GM23338 (cell line): ENCODE results near the gene LPP. TPM values are rescaled to one million over a fixed set of nuclear protein-coding genes. Genes with fewer than 3 reads are reported as not detected.

Experiments used
- ATAC-seq: fragments of 200-7000 bp; cut with Tn5 transposase; 3 replicates; pipeline ENCODE4 v1.9.1; 2020
- DNase-seq: peaks from one replicate; pipeline ENCODE4 v3.0.0-alpha.2; 2015; ENCODE audit warnings: low spot score
- H2AFZ ChIP-seq: fragments of 200-600 bp; sonication (generic); 2 replicates; pipeline ENCODE4 v1.8.0; 2016; ENCODE audit warnings: antibody characterized with exemption, mild to moderate bottlenecking, moderate library complexity
- H3F3A ChIP-seq: fragments of 200-600 bp; sonication (generic); replicated peaks from 2 replicates; pipeline ENCODE4 v1.8.0; 2017; ENCODE audit warnings: antibody characterized with exemption, mixed run types, low read depth
- H3K27ac ChIP-seq: fragments of 200-600 bp; sonication (generic); 2 replicates; pipeline ENCODE4 v1.6.1; 2016; ENCODE audit warnings: low read depth
- H3K27me3 ChIP-seq: fragments of 200-600 bp; sonication (generic); 2 replicates; pipeline ENCODE4 v1.8.0; 2016; ENCODE audit warnings: mild to moderate bottlenecking, mixed run types, moderate library complexity; ENCODE audit not compliant: insufficient read depth
- H3K36me3 ChIP-seq: fragments of 200-600 bp; sonication (generic); 2 replicates; pipeline ENCODE4 v1.8.0; 2016; ENCODE audit warnings: mild to moderate bottlenecking; ENCODE audit not compliant: insufficient read depth
- H3K4me1 ChIP-seq: fragments of 200-600 bp; sonication (generic); 2 replicates; pipeline ENCODE4 v1.8.0; 2016; ENCODE audit warnings: mild to moderate bottlenecking, moderate library complexity; ENCODE audit not compliant: insufficient read depth
- H3K4me2 ChIP-seq: fragments of 200-600 bp; sonication (generic); 2 replicates; pipeline ENCODE4 v1.7.1; 2017; ENCODE audit warnings: mixed run types
- H3K4me3 ChIP-seq: fragments of 200-600 bp; sonication (generic); 2 replicates; pipeline ENCODE4 v1.6.1; 2016; ENCODE audit warnings: mixed run types
- H3K79me2 ChIP-seq: fragments of 200-600 bp; sonication (generic); replicated peaks from 2 replicates; pipeline ENCODE4 v1.8.0; 2017; ENCODE audit warnings: mild to moderate bottlenecking; ENCODE audit not compliant: insufficient read depth
- H3K9me2 ChIP-seq: fragments of 200-600 bp; sonication (generic); 2 replicates; pipeline ENCODE4 v1.8.0; 2017; ENCODE audit not compliant: insufficient read depth
- H4K20me1 ChIP-seq: fragments of 200-600 bp; sonication (generic); replicated peaks from 2 replicates; pipeline ENCODE4 v1.8.0; 2017; ENCODE audit warnings: mild to moderate bottlenecking; ENCODE audit not compliant: insufficient read depth
- H3K27ac Mint-ChIP-seq: 2 replicates; pipeline ENCODE4 v1.8.0; 2020; ENCODE audit warnings: inconsistent platforms, mild to moderate bottlenecking, moderate library complexity, mixed read lengths
- H3K27me3 Mint-ChIP-seq: 3 replicates; pipeline ENCODE4 v1.8.0; 2022; ENCODE audit warnings: low read depth, mild to moderate bottlenecking, moderate library complexity, mixed read lengths, inconsistent platforms; ENCODE audit not compliant: insufficient read depth, poor library complexity
- H3K36me3 Mint-ChIP-seq: 3 replicates; pipeline ENCODE4 v1.8.0; 2021; ENCODE audit warnings: low read depth, mild to moderate bottlenecking, inconsistent platforms, moderate library complexity, mixed read lengths
- H3K4me1 Mint-ChIP-seq: 3 replicates; pipeline ENCODE4 v1.8.0; 2020; ENCODE audit warnings: mild to moderate bottlenecking, inconsistent platforms, mixed read lengths
- H3K4me3 Mint-ChIP-seq: 3 replicates; pipeline ENCODE4 v1.8.0; 2021; ENCODE audit warnings: moderate library complexity, mild to moderate bottlenecking, inconsistent platforms, mixed read lengths
- H3K9me3 Mint-ChIP-seq: 3 replicates; pipeline ENCODE4 v1.8.0; 2020; ENCODE audit warnings: moderate library complexity, mild to moderate bottlenecking, inconsistent platforms, mixed read lengths
- CTCF ChIP-seq, 2 experiments: fragments of 200-600 bp in 1 of 2; sonication (generic) in 1 of 2; conservative IDR thresholded peaks; 2 replicates each; pipeline versions ENCODE4 v1.5.1 to v1.6.1; 2016 to 2017; ENCODE audit warnings: antibody characterized with exemption in 2 of 2, low read depth in 2 of 2, mild to moderate bottlenecking in 2 of 2, moderate library complexity in 1 of 2
- ETS1 ChIP-seq: IDR thresholded peaks from 2 replicates; pipeline ENCODE4 v1.6.1; 2016; ENCODE audit warnings: antibody characterized with exemption
- EZH2phosphoT487 ChIP-seq: fragments of 200-600 bp; sonication (generic); IDR thresholded peaks from one replicate; pipeline ENCODE4 v1.8.1; 2018; ENCODE audit warnings: antibody characterized with exemption; ENCODE audit not compliant: unreplicated experiment
- JUNB ChIP-seq: IDR thresholded peaks from one replicate; pipeline ENCODE4 v1.6.1; 2016; ENCODE audit warnings: antibody characterized with exemption; ENCODE audit not compliant: unreplicated experiment
- NANOG ChIP-seq: IDR thresholded peaks from 2 replicates; pipeline ENCODE4 v1.6.1; 2016; ENCODE audit warnings: antibody characterized with exemption, borderline replicate concordance
- ZNF114 ChIP-seq: fragments of 250-450 bp; sonication (Bioruptor Pico); IDR thresholded peaks from 2 replicates; pipeline ENCODE4 v1.5.0; 2020; ENCODE audit warnings: mild to moderate bottlenecking, moderate library complexity
- polyA plus RNA-seq: library from polyadenylated mRNA; unstranded; fragments of >200 nt; fragmentation: Nextera tagmentation; extraction: Ambion mirVana; gene quantifications from 2 replicates; pipeline ENCODE4 v1.2.1, GENCODE V29; 2016
- total RNA-seq: library from RNA; depleted of rRNA; stranded (reverse); fragments of >200 nt; shearing (Covaris generic); gene quantifications from 2 replicates; pipeline ENCODE4 v1.2.3, GENCODE V29; 2014
- TF ChIP-seq, protein P1 (sequence below): fragments of 250-450 bp; sonication (Bioruptor Pico); IDR thresholded peaks from 2 replicates; pipeline ENCODE4 v1.5.0; 2020; ENCODE audit warnings: mild to moderate bottlenecking, moderate library complexity

The LPP gene
- total and polyA plus RNA-seq, 2 experiments from 2014 or later = 23.0 to 35.2 TPM

DNA sequence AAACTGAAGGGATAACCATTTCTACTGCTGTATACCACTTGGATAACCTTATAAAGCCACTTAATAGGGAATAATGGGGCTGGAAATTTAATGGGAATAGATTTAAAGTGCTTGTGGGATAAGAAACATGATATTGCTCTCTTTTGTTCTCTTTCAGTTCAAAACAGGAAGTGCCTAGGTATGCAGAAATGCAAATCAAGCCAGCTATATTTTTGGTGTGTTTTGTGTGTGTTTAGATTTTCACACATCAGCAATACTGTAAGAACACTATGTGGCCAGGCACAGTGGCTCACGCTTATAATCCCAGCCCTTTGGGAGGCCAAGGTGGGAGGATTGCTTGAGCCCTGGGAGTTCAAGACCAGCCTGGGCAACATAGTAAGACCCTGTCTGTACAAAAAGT, 575.5 kb downstream of the LPP start:
- no peaks in the 10 kb centered on the region for H3K27me3 ChIP-seq
- H2AFZ ChIP-seq = no peak overlapping the region
- no peak overlapping the region for H3K4me2 ChIP-seq
- H3K36me3 ChIP-seq = no peaks in the 10 kb centered on the region
- H3K4me1 Mint-ChIP-seq = no peaks in the 10 kb centered on the region
- no peaks in the 10 kb centered on the region for H3K79me2 ChIP-seq
- no peaks in the 10 kb centered on the region for H3K27me3 Mint-ChIP-seq
- H3K27ac Mint-ChIP-seq = no peak overlapping the region
- no peaks in the 10 kb centered on the region for H3K36me3 Mint-ChIP-seq
- no peak overlapping the region for H3K4me3 Mint-ChIP-seq
- H4K20me1 ChIP-seq = no peaks in the 10 kb centered on the region
- no peak overlapping the region for H3K27ac ChIP-seq
- no peaks in the 10 kb centered on the region for H3K9me3 Mint-ChIP-seq
- TF ChIP-seq JUNB (no peak), NANOG (no peak)
- TF ChIP-seq, protein P1, sequence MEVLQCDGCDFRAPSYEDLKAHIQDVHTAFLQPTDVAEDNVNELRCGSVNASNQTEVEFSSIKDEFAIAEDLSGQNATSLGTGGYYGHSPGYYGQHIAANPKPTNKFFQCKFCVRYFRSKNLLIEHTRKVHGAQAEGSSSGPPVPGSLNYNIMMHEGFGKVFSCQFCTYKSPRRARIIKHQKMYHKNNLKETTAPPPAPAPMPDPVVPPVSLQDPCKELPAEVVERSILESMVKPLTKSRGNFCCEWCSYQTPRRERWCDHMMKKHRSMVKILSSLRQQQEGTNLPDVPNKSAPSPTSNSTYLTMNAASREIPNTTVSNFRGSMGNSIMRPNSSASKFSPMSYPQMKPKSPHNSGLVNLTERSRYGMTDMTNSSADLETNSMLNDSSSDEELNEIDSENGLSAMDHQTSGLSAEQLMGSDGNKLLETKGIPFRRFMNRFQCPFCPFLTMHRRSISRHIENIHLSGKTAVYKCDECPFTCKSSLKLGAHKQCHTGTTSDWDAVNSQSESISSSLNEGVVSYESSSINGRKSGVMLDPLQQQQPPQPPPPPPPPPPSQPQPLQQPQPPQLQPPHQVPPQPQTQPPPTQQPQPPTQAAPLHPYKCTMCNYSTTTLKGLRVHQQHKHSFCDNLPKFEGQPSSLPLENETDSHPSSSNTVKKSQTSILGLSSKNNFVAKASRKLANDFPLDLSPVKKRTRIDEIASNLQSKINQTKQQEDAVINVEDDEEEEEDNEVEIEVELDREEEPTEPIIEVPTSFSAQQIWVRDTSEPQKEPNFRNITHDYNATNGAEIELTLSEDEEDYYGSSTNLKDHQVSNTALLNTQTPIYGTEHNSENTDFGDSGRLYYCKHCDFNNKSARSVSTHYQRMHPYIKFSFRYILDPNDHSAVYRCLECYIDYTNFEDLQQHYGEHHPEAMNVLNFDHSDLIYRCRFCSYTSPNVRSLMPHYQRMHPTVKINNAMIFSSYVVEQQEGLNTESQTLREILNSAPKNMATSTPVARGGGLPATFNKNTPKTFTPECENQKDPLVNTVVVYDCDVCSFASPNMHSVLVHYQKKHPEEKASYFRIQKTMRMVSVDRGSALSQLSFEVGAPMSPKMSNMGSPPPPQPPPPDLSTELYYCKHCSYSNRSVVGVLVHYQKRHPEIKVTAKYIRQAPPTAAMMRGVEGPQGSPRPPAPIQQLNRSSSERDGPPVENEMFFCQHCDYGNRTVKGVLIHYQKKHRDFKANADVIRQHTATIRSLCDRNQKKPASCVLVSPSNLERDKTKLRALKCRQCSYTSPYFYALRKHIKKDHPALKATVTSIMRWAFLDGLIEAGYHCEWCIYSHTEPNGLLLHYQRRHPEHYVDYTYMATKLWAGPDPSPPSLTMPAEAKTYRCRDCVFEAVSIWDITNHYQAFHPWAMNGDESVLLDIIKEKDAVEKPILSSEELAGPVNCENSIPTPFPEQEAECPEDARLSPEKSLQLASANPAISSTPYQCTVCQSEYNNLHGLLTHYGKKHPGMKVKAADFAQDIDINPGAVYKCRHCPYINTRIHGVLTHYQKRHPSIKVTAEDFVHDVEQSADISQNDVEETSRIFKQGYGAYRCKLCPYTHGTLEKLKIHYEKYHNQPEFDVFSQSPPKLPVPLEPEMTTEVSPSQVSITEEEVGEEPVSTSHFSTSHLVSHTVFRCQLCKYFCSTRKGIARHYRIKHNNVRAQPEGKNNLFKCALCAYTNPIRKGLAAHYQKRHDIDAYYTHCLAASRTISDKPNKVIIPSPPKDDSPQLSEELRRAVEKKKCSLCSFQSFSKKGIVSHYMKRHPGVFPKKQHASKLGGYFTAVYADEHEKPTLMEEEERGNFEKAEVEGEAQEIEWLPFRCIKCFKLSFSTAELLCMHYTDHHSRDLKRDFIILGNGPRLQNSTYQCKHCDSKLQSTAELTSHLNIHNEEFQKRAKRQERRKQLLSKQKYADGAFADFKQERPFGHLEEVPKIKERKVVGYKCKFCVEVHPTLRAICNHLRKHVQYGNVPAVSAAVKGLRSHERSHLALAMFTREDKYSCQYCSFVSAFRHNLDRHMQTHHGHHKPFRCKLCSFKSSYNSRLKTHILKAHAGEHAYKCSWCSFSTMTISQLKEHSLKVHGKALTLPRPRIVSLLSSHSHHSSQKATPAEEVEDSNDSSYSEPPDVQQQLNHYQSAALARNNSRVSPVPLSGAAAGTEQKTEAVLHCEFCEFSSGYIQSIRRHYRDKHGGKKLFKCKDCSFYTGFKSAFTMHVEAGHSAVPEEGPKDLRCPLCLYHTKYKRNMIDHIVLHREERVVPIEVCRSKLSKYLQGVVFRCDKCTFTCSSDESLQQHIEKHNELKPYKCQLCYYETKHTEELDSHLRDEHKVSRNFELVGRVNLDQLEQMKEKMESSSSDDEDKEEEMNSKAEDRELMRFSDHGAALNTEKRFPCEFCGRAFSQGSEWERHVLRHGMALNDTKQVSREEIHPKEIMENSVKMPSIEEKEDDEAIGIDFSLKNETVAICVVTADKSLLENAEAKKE (CRISPR knock-in tag) = no peak
- H3K4me1 ChIP-seq = no peaks in the 10 kb centered on the region
- H3K9me2 ChIP-seq = no peaks in the 10 kb centered on the region
- DNase-seq = no peak
- no peak overlapping the region for H3K4me3 ChIP-seq
- no peak for ATAC-seq
- H3F3A ChIP-seq = no peaks in the 10 kb centered on the region

- Histone ChIP-seq H2AFZ (no peak overlapping the region), H3F3A (no peaks in the 10 kb centered on the region), H3K4me3 (no peak overlapping the region), H3K4me1 (no peaks in the 10 kb centered on the region), H3K9me2 (no peaks in the 10 kb centered on the region), H3K79me2 (no peaks in the 10 kb centered on the region), H3K27me3 (no peaks in the 10 kb centered on the region), H4K20me1 (no peaks in the 10 kb centered on the region), H3K27ac (no peak overlapping the region), H3K36me3 (no peaks in the 10 kb centered on the region), H3K4me2 (no peak overlapping the region)
- no peak overlapping the region for H3K27ac Mint-ChIP-seq
- no peaks in the 10 kb centered on the region for H3K4me1 Mint-ChIP-seq
- no peak overlapping the region for H3K4me3 Mint-ChIP-seq
- H3K36me3 Mint-ChIP-seq = no peaks in the 10 kb centered on the region
- no peaks in the 10 kb centered on the region for H3K27me3 Mint-ChIP-seq
- ATAC-seq (no peak), DNase-seq (no peak)
- no peaks in the 10 kb centered on the region for H3K9me3 Mint-ChIP-seq
- TF ChIP-seq ETS1 = no peak
- no peak for TF ChIP-seq NANOG
- TF ChIP-seq ZNF114 (CRISPR knock-in tag) = no peak
- TF ChIP-seq EZH2phosphoT487 = no peak
- TF ChIP-seq CTCF (conservative IDR thresholded peaks at IDR 0.05; ENCODE audit: low read depth in 2 of 2) = no peak
Observed at GRCh38 chr3:188734395-188734794, 580.4 kb downstream of the LPP start.
